Hepatic stellate cell (primary cell): ENCODE results near the gene HLA-DMA.

Source experiments
- DNase-seq: peaks from one replicate; pipeline ENCODE4 v3.0.0; 2011; ENCODE audit warnings: low spot score

The HLA-DMA gene

GRCh38 chr6:32932132-32932868 is 20.6 kb downstream of the HLA-DMA start:
- no peak for DNase-seq

- no peak for DNase-seq
These were observed 21.7 kb downstream of the HLA-DMA start for GRCh38 chr6:32931211-32931610.

- DNase-seq, result no peak
These were observed 30.8 kb downstream of the HLA-DMA start for GRCh38 chr6:32922083-32922482.

- no peak for DNase-seq
These were observed 32.2 kb downstream of the HLA-DMA start for GRCh38 chr6:32920715-32921114.

- no peak for DNase-seq
These were observed 39.9 kb downstream of the HLA-DMA start for GRCh38 chr6:32912951-32913350.

- DNase-seq, result no peak
These were observed 44.0 kb downstream of the HLA-DMA start for GRCh38 chr6:32908897-32909296.

- no peak for DNase-seq
These were observed 46.4 kb downstream of the HLA-DMA start for GRCh38 chr6:32906539-32906938.

- no peak for DNase-seq
These were observed 47.8 kb downstream of the HLA-DMA start for GRCh38 chr6:32905078-32905477.

GRCh38 chr6:32903952-32904351 is 48.9 kb downstream of the HLA-DMA start:
- DNase-seq, result no peak
